ENCODE data around the gene PHACTR3. TPM values are rescaled to one million over a fixed set of nuclear protein-coding genes. Genes with fewer than 3 reads are reported as not detected.

Gene PHACTR3
- polyA plus RNA-seq, 3 donors, result 9.7 to 10.8 (median 10.5) TPM

DNA sequence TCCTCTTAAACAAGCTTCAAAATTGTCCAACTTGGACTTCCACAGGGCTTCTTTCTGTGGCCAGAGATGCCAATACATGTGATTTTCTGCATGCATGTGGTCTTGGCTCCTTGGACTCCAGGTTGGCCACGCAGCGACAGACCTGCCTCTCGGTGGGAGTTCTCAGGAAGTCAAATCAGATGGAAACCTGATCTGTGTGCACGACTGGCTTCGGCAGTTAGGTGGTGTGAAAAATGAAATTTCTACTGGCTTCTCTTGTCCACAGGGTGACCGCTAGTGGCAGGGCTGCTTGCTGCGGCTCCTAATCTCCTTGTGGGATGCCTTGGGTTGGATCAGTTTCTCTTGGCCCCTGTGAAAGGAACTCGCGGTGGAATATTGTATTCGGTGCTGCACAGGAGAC is 57.3 kb downstream of the PHACTR3 start:
- DNase-seq (ENCODE audit: extremely low read depth in 1 of 11, low read depth in 9 of 11, low spot score in 4 of 11), result no peak

DNA sequence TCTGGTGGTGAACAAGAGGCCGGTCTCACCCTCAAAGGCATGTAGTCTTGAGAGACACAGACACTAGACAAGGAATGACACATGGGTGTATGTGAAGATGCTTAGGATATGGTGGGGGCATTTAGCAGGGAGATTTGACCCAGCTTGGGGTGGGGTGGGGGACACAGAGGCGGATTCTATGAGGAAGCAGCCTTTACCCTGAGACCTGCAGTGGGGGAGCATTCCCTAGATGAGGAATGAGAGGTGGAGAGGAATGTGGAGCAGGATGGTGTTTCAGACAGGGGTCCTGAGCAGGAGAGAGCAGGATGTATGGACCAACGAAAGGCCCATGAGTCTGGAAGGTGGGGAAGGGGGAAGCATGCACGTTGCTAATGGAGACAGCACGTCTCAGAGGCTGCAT is 57.8 kb downstream of the PHACTR3 start:
- no peak for DNase-seq (ENCODE audit: extremely low read depth in 1 of 11, low read depth in 9 of 11, low spot score in 4 of 11)

DNA sequence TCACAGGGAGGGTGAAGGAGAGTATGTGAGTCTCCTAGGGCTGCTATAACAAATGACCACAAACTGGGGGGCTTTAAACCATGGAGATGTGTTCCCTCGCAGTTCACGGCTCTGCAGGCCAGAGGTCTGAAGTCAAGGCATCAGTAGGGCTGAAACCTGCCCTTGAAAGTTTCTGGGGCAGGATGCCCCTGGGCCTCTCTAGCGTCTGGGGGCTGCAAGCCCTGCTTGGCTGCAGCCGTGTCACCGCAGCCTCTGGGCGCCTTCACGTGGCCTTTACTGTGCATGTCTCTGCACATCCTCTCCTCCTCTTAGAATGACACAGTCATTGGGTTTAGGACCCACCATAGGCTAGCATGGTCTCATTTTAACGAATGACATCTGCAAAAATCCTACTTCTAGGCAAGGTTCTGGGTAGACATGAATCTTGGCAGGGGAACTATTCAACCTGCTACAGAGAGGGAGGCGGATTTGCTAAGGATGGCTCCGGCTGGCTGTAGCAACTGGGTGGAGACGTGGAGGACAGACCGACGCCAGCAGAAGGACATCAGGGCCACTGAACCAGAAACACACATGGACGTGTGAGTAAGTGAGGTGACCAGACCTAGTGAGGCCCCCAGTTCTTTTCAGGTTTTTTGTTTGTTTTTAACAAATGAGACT is 58.6 kb downstream of the PHACTR3 start:
- DNase-seq (ENCODE audit: extremely low read depth in 1 of 11, low read depth in 9 of 11, low spot score in 4 of 11), result no peak

DNA sequence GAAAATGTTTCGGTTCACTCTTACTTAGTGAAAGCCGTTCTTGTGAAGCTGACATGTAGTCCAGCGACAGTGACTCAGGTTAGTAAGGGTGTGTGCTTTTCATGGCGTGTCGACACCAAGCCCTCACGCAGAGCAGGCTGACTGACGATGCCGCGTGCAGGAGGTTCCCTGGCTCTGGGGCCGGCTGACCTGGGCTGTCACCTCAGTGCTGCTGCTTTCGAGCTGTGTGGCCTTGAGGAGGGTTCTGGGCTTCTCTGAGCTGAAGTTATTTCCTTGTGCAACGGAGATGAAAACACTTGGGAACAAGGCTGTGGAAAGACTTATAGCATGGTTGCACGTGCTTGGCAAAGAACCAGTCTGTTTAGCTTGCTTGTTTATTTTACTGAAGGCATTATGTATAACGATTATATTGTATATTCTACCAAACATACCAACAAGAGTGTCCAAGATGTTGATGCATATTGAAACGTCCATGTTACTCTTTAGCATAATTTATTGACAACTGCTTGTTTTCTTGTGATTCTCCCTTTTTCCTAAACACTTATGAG is 59.2 kb downstream of the PHACTR3 start:
- DNase-seq (ENCODE audit: extremely low read depth in 1 of 11, low read depth in 9 of 11, low spot score in 4 of 11), result no peak

DNA sequence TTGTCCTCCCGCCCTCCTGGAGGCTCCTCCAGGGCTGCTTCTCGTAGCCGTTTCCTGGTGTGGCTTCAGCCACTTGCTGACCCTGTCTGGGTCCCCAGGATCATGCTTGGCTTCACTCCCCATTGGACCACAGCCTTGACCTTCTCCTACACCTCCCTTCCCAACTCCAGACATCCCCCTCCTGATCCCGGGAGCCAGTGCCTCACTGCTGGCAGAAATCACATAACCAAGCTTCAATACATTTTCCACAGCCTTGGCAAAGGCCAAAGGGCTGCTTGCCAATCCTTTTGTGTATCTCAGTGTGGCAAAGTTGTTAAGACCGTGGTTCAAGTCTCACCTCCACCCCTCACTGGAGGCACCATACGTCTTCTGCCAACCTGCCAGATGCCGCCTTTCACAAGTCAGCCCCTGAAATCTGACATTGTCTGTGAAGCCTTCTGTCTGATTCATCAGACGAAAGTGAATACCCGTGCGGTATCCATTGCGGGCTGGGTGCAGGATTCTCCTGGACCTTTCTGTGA is 60.1 kb downstream of the PHACTR3 start:
- no peak for DNase-seq (ENCODE audit: extremely low read depth in 1 of 11, low read depth in 9 of 11, low spot score in 4 of 11)

DNA sequence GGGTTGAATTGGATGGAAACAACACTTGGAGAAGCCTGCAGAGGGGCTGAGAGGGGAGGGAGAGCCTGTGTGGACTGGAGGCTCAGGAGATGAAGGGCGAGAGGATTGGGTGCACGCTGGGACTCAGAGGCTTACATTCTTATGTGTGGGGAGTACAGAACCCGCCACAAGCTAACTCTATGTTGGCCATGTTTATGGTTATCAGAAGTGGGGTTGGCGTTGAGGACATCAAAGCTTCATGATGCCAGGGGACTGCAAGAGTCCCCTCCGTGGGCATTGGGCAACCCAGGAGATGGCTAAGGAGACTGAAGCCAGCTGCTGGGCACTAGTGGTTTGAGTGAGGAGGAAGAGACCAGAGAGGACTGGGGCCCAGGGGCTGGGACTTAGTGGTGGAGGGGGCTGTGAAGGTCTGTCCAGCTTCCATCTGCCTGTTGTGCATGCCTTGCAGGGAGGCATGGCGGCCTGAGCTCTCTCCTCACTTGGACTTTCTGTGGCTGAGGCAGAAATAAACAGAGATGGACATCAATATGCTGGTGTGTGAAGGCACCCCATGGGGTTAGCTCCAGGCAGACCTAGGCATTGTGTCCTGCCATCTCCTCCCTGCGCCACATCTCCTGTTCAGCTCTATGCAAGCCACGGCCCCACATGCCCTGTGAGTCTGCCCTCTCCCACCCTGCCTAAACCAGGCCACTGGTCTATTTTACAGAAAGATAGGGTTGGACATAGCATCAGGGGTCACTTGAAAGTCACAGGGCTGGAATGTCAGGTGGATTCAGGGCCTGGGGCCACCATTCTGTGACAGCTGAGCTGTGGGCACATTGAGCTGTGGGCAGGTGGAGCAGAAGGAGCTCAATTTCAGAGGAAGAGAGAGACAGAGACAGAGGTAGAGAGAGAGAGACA is 61.6 kb downstream of the PHACTR3 start:
- no peak for DNase-seq (ENCODE audit: extremely low read depth in 1 of 11, low read depth in 9 of 11, low spot score in 4 of 11)

DNA sequence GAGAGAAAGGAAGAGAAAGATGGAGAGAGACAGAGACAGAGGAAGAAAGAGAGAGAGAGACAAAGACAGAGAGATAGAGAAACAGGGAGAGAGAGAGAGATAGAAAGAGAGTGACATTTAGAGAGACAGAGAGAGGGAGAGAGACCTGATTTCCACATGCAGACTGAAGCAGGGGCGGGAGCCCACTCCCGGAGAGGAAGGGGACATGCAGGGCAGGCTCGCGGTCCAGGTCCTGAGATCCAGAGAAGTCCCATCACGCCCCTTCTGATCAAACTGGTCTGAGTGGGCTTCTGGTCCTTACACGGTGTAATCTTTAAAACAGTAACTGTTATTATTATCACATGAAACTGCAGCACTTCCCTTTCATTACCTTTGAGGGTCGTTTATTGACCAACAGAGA is 62.2 kb downstream of the PHACTR3 start:
- DNase-seq (ENCODE audit: extremely low read depth in 1 of 11, low read depth in 9 of 11, low spot score in 4 of 11), result no peak

DNA sequence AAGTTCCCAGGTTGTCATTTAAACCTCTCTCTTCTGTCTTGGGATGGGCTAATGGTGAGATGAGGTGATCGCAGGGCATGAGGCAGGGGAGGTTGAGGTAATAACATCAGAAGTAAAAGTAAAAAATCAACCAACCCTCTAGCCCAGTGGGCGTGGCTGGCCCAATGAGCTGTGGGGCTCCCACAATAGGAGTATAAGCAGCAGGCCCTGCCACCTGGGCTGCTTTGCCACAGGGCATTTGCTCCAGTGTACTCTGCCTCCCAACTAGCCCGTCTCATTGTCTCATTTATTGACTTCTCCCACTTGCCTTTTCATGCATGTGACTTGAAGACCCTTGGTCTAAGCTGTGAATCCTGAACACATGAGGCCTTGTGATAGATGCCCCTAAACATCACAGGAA is 62.8 kb downstream of the PHACTR3 start:
- DNase-seq (ENCODE audit: extremely low read depth in 1 of 11, low read depth in 9 of 11, low spot score in 4 of 11), result no peak

DNA sequence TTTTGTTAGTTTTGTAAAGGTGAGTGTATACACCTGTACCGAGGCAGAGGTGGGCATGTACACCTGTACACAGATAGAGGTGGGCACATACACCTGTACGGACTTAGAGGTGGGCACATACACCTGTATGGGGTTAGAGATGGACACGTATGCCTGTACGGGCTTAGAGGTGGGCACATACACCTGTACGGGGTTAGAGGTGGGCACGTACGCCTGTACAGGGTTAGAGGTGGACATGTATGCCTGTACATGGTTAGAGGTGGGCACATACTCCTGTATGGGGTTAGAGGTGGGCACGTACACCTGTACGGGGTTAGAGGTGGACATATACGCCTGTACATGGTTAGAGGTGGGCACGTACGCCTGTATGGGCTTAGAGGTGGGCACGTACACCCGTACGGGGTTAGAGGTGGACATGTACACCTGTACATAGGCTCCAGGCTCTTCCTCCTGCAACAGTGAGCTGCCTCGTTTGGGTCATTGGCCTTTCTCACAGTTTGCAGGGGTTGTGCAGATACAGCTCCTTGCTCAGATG is 63.7 kb downstream of the PHACTR3 start:
- DNase-seq (ENCODE audit: extremely low read depth in 1 of 11, low read depth in 9 of 11, low spot score in 4 of 11), result no peak

DNA sequence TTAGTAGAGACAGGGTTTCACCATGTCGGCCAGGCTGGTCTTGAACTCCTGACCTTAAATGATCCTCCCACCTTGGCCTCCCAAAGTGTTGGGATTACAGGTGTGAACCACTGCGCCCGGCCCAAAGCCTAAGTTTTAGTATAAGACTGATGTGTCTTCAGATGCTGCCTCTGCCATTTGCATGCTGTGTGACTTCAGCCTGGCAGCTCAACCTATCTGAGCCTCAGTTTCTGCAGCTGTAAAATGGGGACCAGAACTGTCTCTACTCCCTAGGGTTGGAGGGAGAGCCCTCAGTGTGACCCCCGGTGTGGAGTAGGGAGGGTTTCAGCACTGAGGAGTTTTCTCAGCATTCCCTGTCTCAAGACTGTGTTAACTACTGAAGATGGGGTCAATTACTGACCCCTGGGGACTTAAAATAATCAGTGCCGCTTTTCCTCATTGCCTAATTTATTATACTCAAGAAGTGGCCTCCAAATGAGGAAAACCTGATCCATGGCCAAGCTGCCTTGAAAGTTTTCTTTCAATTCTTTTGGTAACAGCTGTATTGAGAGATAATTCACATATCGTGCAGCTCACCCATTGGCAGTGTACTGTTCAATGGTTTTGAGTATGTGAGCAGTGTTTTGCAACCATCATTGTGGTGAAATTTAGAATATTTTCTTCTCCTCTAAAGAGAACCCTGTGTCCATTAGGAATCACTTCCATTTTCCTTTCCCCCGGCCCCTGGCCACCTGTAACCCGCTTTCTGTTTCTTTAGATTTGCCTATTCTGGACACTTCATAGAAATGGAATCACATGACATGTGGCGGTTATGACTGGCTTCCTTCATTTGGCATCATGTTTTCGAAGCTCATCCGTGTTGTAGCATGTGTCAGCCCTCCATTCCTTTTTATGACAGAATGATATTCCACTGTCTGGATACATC is 64.8 kb downstream of the PHACTR3 start:
- no peak for DNase-seq (ENCODE audit: extremely low read depth in 1 of 11, low read depth in 9 of 11, low spot score in 4 of 11)

DNA sequence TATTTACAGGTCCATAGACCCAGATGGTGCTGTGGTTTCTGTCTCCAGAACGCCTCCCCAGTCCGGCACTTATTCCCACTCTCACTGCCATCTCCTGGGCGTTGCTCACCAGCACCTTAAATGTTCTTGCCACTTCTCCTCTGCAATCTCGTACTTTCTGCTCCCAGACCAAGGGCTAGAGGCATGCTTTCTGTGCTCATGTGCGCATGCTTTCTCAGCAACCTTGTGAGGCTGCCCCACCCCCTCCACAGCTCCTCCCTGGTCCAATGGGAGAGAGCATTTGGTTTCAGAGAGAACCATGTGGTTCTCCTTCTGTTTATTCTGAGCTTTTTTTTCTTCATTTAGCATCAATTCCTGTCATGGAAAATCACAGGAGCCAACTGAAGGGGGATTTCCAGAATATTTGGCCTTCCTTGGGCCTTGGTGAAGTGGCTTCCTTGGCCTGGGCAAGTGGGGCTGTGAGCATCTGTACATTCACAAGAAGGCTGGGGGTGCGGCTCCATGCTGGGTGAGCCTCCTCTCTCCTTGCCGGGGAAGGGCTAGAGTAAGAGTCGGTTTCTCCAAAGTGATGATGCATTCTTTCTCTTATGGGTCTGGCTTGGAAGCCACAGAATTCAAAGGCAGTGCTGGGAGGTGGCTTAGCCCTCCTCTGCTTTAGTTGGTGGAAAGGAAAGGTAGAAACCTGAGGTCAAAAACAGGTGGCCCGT is 66.6 kb downstream of the PHACTR3 start:
- DNase-seq (ENCODE audit: extremely low read depth in 1 of 11, low read depth in 9 of 11, low spot score in 4 of 11), result no peak

DNA sequence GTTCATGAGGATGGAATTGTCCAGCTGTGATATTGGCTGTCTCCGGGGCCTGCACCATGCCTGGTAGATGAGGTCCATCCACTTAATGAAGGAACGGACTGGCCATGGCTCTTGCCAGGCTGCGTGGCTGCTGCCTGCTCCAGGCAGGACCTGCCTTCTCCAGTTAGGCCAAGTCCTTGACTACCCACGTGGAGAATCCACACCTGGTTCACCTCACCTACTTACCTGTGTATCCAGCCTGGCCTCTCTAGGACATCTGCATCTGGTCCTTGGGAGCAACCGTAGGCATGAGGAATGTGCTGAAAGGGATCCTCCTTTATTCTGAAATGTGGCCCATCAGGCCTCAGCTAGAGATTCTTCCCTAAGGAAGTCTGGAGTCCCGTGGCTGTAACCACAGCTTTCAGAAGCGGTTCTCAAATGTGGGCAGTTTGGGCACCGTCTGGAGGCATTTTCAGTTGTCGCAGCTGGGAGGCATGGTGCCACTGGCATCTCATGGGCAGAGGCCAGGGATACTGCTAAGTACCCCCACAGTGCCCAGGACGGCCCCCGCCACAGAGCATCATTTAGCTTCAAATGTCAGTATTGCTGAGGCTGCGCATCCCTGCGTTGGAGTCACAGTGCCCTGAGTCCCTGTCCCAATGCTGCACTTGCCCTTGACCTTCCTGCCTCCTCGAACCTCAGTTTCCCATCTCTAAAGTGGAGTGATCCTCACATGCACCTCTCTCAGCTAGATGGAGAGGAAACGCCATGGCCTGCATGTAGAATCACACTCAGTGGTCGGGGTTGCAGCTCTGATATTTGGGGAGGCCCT is 67.5 kb downstream of the PHACTR3 start:
- no peak for DNase-seq (ENCODE audit: extremely low read depth in 1 of 11, low read depth in 9 of 11, low spot score in 4 of 11)

DNA sequence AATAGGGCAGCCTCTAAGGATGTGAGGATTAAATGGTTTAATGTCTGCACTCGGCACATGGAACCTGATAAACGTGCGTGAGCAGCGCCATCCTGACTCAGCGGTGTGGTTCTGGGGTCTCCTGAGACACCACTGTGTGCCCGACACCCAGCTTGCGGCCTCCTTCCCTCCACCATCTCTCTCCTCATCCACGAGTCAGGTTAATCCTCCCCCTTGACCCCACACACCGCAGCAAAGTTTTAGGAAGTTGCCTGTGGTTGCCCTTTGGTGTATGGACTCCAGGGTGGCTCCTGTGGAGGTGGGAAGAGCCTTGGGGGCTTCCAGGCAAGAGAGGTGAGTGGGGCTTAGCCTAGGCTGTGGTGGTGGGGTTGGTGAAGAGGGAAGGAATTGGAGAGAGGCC is 68.2 kb downstream of the PHACTR3 start:
- DNase-seq (ENCODE audit: extremely low read depth in 1 of 11, low read depth in 9 of 11, low spot score in 4 of 11), result no peak

DNA sequence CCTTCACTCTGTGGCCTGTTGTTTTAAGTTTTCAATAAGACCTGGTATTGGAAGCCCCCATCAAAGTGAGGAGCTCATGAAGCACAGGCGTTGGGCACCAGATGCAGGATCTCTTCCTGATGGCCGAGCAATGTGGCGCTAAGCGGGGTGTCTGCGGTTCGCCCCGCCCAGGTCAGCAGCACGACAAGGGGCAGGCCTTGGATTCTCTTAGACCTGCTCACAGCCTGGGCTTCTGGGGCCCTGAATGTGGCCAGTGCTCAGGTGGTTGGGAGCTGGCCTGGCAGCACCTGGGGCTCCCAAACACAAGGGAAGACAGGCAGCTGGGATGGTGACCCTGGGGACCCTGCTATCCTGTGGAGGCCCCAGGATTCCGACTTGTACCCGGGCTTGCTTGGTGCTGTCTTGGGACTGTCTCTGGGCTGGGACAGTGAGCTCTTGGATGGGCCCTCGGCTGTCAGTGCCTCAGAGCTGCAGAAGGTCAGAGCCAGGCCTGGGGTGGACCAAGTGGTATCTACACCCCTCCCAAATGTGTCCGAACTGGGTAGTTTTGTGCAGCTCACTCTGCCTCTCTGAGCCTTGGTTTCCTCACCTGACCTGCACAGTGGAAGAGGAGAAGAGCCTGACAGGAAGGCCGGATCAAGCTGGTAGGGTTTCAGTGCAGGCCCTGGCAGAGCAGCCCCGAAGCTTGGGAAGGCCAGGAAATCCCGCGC is 69.1 kb downstream of the PHACTR3 start:
- DNase-seq (ENCODE audit: extremely low read depth in 1 of 11, low read depth in 9 of 11, low spot score in 4 of 11), result no peak

DNA sequence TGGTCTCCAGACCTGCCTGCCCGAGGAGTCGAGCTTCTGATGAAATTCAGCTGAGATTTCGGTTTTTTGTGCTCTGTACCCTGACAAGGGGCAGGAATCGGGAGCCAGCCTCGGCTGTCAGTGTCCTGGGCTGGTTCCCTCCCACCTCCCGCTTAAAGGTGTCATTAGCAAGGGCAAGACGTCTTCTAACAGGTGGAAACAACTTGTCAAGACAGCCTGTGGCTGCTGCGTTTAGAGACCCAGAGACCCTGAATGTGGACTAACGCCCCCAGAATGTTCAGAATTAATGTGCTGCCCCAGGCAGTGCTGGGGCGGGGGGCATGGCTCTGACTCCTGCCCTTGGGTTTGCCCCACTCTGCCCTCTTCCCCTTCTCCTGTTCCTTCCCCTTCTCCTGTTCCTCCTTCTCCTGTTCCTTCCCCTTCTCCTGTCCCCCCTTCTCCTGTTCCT is 69.7 kb downstream of the PHACTR3 start:
- no peak for DNase-seq (ENCODE audit: extremely low read depth in 1 of 11, low read depth in 9 of 11, low spot score in 4 of 11)

DNA sequence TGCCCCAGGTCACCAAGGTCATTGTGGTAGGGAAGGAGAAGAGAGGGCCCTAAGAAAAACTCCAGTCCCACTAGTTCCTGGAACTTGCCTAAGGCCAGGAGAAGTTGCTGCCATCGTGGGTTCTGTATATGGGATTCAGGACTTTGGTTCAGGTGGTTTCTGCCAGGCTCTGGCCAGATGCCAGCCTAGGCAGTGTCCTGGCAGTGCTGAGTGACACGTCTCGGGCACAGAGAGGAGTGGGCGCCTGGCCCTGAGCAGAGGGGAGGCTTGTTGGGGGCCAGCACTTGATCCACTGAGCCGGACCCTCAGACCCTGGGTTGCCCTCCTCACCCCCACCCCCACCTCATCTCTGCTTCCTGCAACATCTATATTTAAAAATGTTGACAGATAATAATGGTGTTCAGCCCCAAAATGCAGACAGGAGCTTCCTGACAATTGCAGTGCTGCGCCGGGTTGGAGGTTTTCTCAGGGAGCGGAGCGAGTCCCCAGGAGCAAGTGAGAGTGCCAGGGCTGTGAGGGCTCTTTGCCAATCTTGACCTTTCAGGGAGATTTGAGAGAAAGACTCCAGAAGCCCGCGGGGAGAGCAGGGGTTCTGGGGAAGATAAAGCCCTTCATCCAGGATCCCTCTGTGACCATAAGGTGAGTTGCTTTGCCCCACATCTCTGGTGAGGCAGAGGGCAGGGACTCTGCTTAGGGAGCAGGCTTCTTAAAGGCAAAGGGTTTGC is 71.9 kb downstream of the PHACTR3 start:
- no peak for DNase-seq (ENCODE audit: extremely low read depth in 1 of 11, low read depth in 9 of 11, low spot score in 4 of 11)

Data from renal cortex interstitium (tissue), 11 donors.